GM12865 (cell line): ENCODE data around the gene KHNYN.

Experiments
- DNase-seq: peaks from one replicate; pipeline ENCODE4 v3.0.0; 2010; ENCODE audit warnings: low read depth
- H3K4me3 ChIP-seq: 2 replicates; pipeline ENCODE4 v1.5.1; 2011; ENCODE audit warnings: mild to moderate bottlenecking, low read depth, low read length, control low read depth
- CTCF ChIP-seq: IDR thresholded peaks from 2 replicates; pipeline ENCODE4 v1.5.1; 2011; ENCODE audit warnings: low read length, control low read depth, low read depth, inconsistent platforms; ENCODE audit not compliant: insufficient read depth; ENCODE audit errors: missing control alignments

Gene KHNYN

GRCh38 chr14:24456980-24457379 lies 27.2 kb downstream of the KHNYN start:
- no peak overlapping the region for H3K4me3 ChIP-seq
- DNase-seq: no peak
- TF ChIP-seq CTCF: no peak

GRCh38 chr14:24458736-24459135 lies 29.0 kb downstream of the KHNYN start:
- no peak for DNase-seq
- H3K4me3 ChIP-seq: no peak overlapping the region
- no peak for TF ChIP-seq CTCF

DNA sequence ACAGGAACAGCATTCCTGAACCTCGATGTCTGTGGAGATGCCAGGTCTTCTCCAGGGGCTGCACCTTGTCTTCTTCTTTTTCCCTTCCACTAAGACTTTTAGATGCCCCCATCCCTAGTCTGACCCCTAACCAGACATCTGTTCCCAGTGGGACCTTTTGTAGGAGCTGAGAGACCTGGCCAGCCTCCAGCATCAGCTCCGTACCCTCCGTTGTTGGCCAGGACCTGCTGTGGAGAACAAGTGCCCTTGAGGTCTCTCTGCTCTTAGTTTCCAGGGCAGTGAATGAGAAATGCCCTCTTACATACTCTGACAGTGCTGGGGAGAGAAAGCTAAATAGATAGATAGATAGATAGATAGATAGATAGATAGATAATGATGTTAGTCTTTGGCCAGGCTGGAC lies 29.6 kb downstream of the KHNYN start:
- H3K4me3 ChIP-seq: no peak overlapping the region
- no peak for TF ChIP-seq CTCF
- no peak for DNase-seq

DNA sequence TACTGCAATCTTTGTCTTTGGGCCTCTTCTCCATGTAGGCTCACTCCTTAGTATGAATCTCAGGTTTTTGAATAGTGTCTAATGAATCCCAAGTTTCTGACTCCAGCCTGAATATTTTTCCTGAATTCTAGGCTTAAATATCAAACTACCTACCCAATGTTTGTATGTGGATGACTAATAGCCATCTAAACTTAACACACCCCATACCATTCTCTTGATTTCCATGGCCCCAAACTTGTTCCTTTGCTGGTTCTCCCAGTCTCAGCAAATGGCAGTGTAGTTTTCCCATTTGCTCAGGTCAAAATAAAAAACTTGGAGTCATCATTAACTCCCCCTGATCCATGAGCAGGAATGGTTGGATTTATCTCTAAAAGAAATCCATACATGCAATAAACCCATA lies 31.6 kb downstream of the KHNYN start:
- DNase-seq: no peak
- no peak for TF ChIP-seq CTCF
- H3K4me3 ChIP-seq: no peak overlapping the region

GRCh38 chr14:24463017-24463883 lies 33.5 kb downstream of the KHNYN start:
- TF ChIP-seq CTCF: no peak
- no peak overlapping the region for H3K4me3 ChIP-seq
- DNase-seq: peak; percentile 21

GRCh38 chr14:24463884-24464785 lies 34.4 kb downstream of the KHNYN start:
- DNase-seq: no peak
- H3K4me3 ChIP-seq: no peak overlapping the region
- TF ChIP-seq CTCF: no peak
